HG02938 (cell line): ENCODE results near the gene CEMP1.

Experiments
- ATAC-seq: cut with Tn5 transposase; IDR thresholded peaks from one replicate; pipeline ENCODE4 v1.9.1; 2021; ENCODE audit warnings: mild to moderate bottlenecking, moderate library complexity; ENCODE audit not compliant: unreplicated experiment

CEMP1 gene

GRCh38 chr16:2520784-2521531 lies 10.2 kb downstream of the CEMP1 start:
- no peak for ATAC-seq

GRCh38 chr16:2520097-2520783 lies 11.0 kb downstream of the CEMP1 start, which contains the start of gene AMDHD2:
Gene AMDHD2 (plus strand): TSS chr16:2520371. CDS start chr16:2520459, 88 bp downstream.
- no peak for ATAC-seq

GRCh38 chr16:2519711-2520080 lies 11.5 kb downstream of the CEMP1 start:
- ATAC-seq = no peak

GRCh38 chr16:2518823-2519710 lies 12.1 kb downstream of the CEMP1 start:
- no peak for ATAC-seq

GRCh38 chr16:2517954-2518605 lies 13.1 kb downstream of the CEMP1 start:
- no peak for ATAC-seq

GRCh38 chr16:2516391-2517240 lies 14.6 kb downstream of the CEMP1 start:
- ATAC-seq = no peak

GRCh38 chr16:2515180-2515851 lies 15.9 kb downstream of the CEMP1 start:
- no peak for ATAC-seq

- no peak for ATAC-seq
Measured at GRCh38 chr16:2514333-2515179, 16.7 kb downstream of the CEMP1 start.

GRCh38 chr16:2513405-2514332 lies 17.5 kb downstream of the CEMP1 start, which contains the start of gene ATP6V0C:
Gene ATP6V0C (plus strand): TSS chr16:2513952. CDS start chr16:2514104, 152 bp downstream.
- ATAC-seq = peak; percentile 57

- no peak for ATAC-seq
Measured at GRCh38 chr16:2512735-2513404, 18.3 kb downstream of the CEMP1 start.

- no peak for ATAC-seq
Measured at GRCh38 chr16:2511996-2512734, 19.0 kb downstream of the CEMP1 start.

GRCh38 chr16:2511128-2511800 lies 19.9 kb downstream of the CEMP1 start:
- ATAC-seq = no peak

- no peak for ATAC-seq
Measured at GRCh38 chr16:2508722-2509400, 22.3 kb downstream of the CEMP1 start.

GRCh38 chr16:2507665-2508064 lies 23.5 kb downstream of the CEMP1 start:
- ATAC-seq = no peak
